Measurements from ENCODE around the gene PPIL6. TPM values are rescaled to one million over a fixed set of nuclear protein-coding genes. Genes with fewer than 3 reads are reported as not detected.

PPIL6 gene
- total RNA-seq, 4 donors from 2014 or later = 0.64 to 4.0 (median 1.9) TPM; not detected in 1

- Histone ChIP-seq H3K4me3 (no peak overlapping the region), H3K36me3 (peaks cover 0 to 68% (median 34%) of the 10 kb centered on the region in 4 donors), H3K9me3 (no peaks in the 10 kb centered on the region), H3K27ac (no peak overlapping the region), H3K4me1 (peaks cover 0 to 51% (median 4%) of the 10 kb centered on the region in 4 donors), H3K27me3 (no peaks in the 10 kb centered on the region)
- WGBS, 2 donors (ENCODE audit: low coverage in 1 of 2) = 71 to 85% methylated on average over 3 to 4 of the region's 4 CpGs
- in situ Hi-C loops (cut with MboI; ENCODE audit: low pct_ligation_motif_present in 1 of 4, low pct_unique_long_range_greater_than_20kb in 1 of 4, low sequenced_read_pairs in 3 of 4) (no loop called here), intact Hi-C loops (cut with DNase I; ENCODE audit: low total_unique reads) (no loop called here)
- no peak for DNase-seq
- TF ChIP-seq EP300 (IDR thresholded peaks at IDR 0.05; ENCODE audit: low read depth) (no peak), POLR2A (IDR thresholded peaks at IDR 0.05) (no peak), CTCF (IDR thresholded peaks at IDR 0.05) (no peak), POLR2AphosphoS5 (IDR thresholded peaks at IDR 0.05) (no peak)
These were observed 66.7 kb downstream of the PPIL6 start for GRCh38 chr6:109373762-109374161.

DNA sequence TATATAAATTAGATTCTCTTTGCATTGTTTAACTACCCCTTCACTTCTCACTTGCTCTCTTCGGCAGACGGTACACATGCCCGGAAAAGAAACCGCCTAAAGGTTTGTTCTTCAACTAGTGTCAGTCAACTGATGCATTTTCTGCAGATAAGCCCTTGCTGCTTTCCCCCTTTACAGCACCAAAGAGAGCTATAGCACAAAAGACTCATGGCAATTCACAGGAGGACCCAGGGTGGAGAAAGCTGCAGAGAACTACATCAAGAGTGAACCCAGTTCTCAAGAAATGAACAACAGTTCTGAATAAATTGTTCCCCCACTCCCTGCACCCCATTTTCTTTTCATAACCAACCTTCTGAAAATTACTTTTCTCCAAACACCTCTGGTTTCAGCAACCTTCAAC, 67.1 kb downstream of the PPIL6 start:
- no peak overlapping the region for H3K4me3 ChIP-seq
- peaks cover 0 to 47% (median 3%) of the 10 kb centered on the region in 4 donors for H3K4me1 ChIP-seq
- peaks cover 0 to 73% (median 36%) of the 10 kb centered on the region in 4 donors for H3K36me3 ChIP-seq
- H3K27ac ChIP-seq = no peak overlapping the region
- no peak for DNase-seq
- intact Hi-C loops (cut with DNase I; ENCODE audit: low total_unique reads) = no loop called here
- in situ Hi-C loops (cut with MboI; ENCODE audit: low pct_ligation_motif_present in 1 of 4, low pct_unique_long_range_greater_than_20kb in 1 of 4, low sequenced_read_pairs in 3 of 4) = no loop called here
- no peaks in the 10 kb centered on the region for H3K9me3 ChIP-seq
- TF ChIP-seq EP300 (IDR thresholded peaks at IDR 0.05; ENCODE audit: low read depth) (no peak), CTCF (IDR thresholded peaks at IDR 0.05) (no peak), POLR2A (IDR thresholded peaks at IDR 0.05) (no peak), POLR2AphosphoS5 (IDR thresholded peaks at IDR 0.05) (no peak)
- no peaks in the 10 kb centered on the region for H3K27me3 ChIP-seq
- 82 to 86% methylated on average over 4 of the region's 4 CpGs for WGBS, 2 donors (ENCODE audit: low coverage in 1 of 2)

GRCh38 chr6:109372130-109372529, 68.3 kb downstream of the PPIL6 start:
- WGBS, 2 donors (ENCODE audit: low coverage in 1 of 2) = 64 to 67% methylated on average over 2 of the region's 2 CpGs
- intact Hi-C loops (cut with DNase I; ENCODE audit: low total_unique reads) (no loop called here), in situ Hi-C loops (cut with MboI; ENCODE audit: low pct_ligation_motif_present in 1 of 4, low pct_unique_long_range_greater_than_20kb in 1 of 4, low sequenced_read_pairs in 3 of 4) (no loop called here)
- no peak for DNase-seq
- TF ChIP-seq POLR2AphosphoS5 (IDR thresholded peaks at IDR 0.05) (no peak), CTCF (IDR thresholded peaks at IDR 0.05) (no peak), POLR2A (IDR thresholded peaks at IDR 0.05) (no peak), EP300 (IDR thresholded peaks at IDR 0.05; ENCODE audit: low read depth) (no peak)
- H3K4me3 ChIP-seq = no peak overlapping the region
- H3K4me1 ChIP-seq = peaks cover 0 to 38% (median 1%) of the 10 kb centered on the region in 4 donors
- H3K9me3 ChIP-seq = no peaks in the 10 kb centered on the region
- H3K27me3 ChIP-seq = no peaks in the 10 kb centered on the region
- H3K27ac ChIP-seq = no peak overlapping the region
- peaks cover 0 to 83% (median 39%) of the 10 kb centered on the region in 4 donors for H3K36me3 ChIP-seq

DNA sequence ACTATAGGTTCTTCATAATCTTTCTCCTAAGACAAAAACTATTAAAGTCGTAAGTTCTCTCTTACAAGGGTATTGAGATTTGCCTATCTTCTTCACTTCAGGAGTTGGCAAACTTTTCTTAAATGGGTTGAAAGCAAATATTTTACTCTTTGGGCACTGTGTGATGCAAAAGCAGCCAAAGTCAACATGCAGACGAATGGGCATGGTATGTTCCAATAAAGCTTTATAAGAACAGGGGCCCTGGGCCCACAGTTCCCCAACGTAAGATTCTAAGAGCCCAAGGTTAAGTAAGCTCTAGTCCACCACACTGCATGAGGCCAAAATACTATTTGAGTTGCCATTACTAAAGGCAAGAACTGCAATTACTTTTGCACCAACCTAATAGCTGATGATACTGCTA, 69.6 kb downstream of the PPIL6 start:
- DNase-seq = no peak
- Histone ChIP-seq H3K4me1 (peaks cover 0 to 32% (median 1%) of the 10 kb centered on the region in 4 donors), H3K27me3 (no peaks in the 10 kb centered on the region), H3K36me3 (peaks cover 0 to 87% (median 37%) of the 10 kb centered on the region in 4 donors), H3K9me3 (no peaks in the 10 kb centered on the region), H3K4me3 (no peak overlapping the region), H3K27ac (no peak overlapping the region)
- 57 to 75% methylated on average over 2 to 3 of the region's 3 CpGs for WGBS, 2 donors (ENCODE audit: low coverage in 1 of 2)
- no peak for TF ChIP-seq POLR2AphosphoS5 (IDR thresholded peaks at IDR 0.05)
- TF ChIP-seq CTCF (IDR thresholded peaks at IDR 0.05) = no peak
- no peak for TF ChIP-seq POLR2A (IDR thresholded peaks at IDR 0.05)
- no peak for TF ChIP-seq EP300 (IDR thresholded peaks at IDR 0.05; ENCODE audit: low read depth)
- in situ Hi-C loops (cut with MboI; ENCODE audit: low pct_ligation_motif_present in 1 of 4, low pct_unique_long_range_greater_than_20kb in 1 of 4, low sequenced_read_pairs in 3 of 4) (no loop called here), intact Hi-C loops (cut with DNase I; ENCODE audit: low total_unique reads) (no loop called here)

Data from transverse colon (tissue), 4 donors.